HepG2 (cell line): ENCODE measurements around the gene CEP250. TPM values are rescaled to one million over a fixed set of nuclear protein-coding genes. Genes with fewer than 3 reads are reported as not detected.

Experiments
- ATAC-seq: fragments of 200-7000 bp; cut with Tn5 transposase; 3 replicates; pipeline ENCODE4 v1.9.1; 2020; ENCODE audit warnings: mild to moderate bottlenecking, moderate library complexity
- BruUV-seq: library from RNA; stranded (reverse); fragments of 400-500 nt; replicated peaks from 2 replicates; lab custom pipeline; 2021; lab: Mats Ljungman, UMichigan
- CTCF ChIA-PET: fragments of 300-600 bp; formaldehyde crosslinking; extraction: SDS; loops from one replicate; lab custom pipeline; 2021; ENCODE audit warnings: low total read pairs, inconsistent platforms, low intra/inter-chr PET ratio; lab: Yijun Ruan, JAX
- POLR2A ChIA-PET: fragments of 350-600 bp; sonication (Branson Sonifier 250); formaldehyde crosslinking; loops from one replicate; lab custom pipeline; 2020; ENCODE audit warnings: antibody characterized with exemption, inconsistent platforms; lab: Yijun Ruan, JAX
- DNase-seq: peaks from one replicate; pipeline ENCODE4 v3.0.0-alpha.2; 2015; ENCODE audit warnings: low spot score
- FAIRE-seq: peaks from 3 replicates; lab custom pipeline; 2011; peaks lifted over from hg19 to GRCh38; lab: Jason Lieb, UNC
- H2AFZ ChIP-seq: one replicate; pipeline ENCODE4 v1.6.1; 2011; ENCODE audit warnings: low read length, inconsistent platforms
- H3K27ac ChIP-seq: fragments of 300-600 bp; 3 replicates; pipeline ENCODE4 v1.8.0; 2011; ENCODE audit warnings: mixed run types, mild to moderate bottlenecking, mixed read lengths, low read length, inconsistent platforms; ENCODE audit not compliant: insufficient read depth; ENCODE audit errors: extremely low read length
- H3K27me3 ChIP-seq, 2 experiments: fragments of 200-600 bp in 1 of 2; 2 replicates in 1 of 2; 3 replicates in 1 of 2; pipeline versions ENCODE4 v1.6.0 to v1.8.0; 2011; ENCODE audit warnings: low read length in 2 of 2, mild to moderate bottlenecking in 2 of 2, moderate library complexity in 2 of 2, inconsistent platforms in 1 of 2; ENCODE audit not compliant: insufficient read depth in 2 of 2, control insufficient read depth in 1 of 2
- H3K36me3 ChIP-seq, 2 experiments: fragments of 200-600 bp in 1 of 2; replicated peaks in 1 of 2; 2 replicates in 1 of 2; 3 replicates in 1 of 2; pipeline versions ENCODE4 v1.5.1 to v1.8.0; 2011; ENCODE audit warnings: low read length in 2 of 2, inconsistent platforms in 1 of 2; ENCODE audit not compliant: insufficient read depth in 2 of 2, control insufficient read depth in 1 of 2
- H3K4me1 ChIP-seq: 2 replicates; pipeline ENCODE4 v1.5.1; 2012; ENCODE audit warnings: low read length, inconsistent platforms; ENCODE audit not compliant: insufficient read depth
- H3K4me2 ChIP-seq: 2 replicates; pipeline ENCODE4 v1.6.0; 2011; ENCODE audit warnings: low read depth, low read length, inconsistent platforms
- H3K4me3 ChIP-seq, 3 experiments: fragments of 200-600 bp in 1 of 3; sonication (generic), shearing (Covaris generic) in 1 of 3; replicated peaks in 1 of 3; 2 replicates each; pipeline ENCODE4 v1.5.1; 2011 to 2016; ENCODE audit warnings: low read length in 3 of 3, inconsistent platforms in 2 of 3, low read depth in 2 of 3, mild to moderate bottlenecking in 2 of 3, control low read depth in 1 of 3, mixed read lengths in 1 of 3; ENCODE audit not compliant: insufficient read depth in 1 of 3
- H3K79me2 ChIP-seq: one replicate; pipeline ENCODE4 v1.6.1; 2011; ENCODE audit warnings: low read length, inconsistent platforms; ENCODE audit not compliant: insufficient read depth
- H3K9ac ChIP-seq: 2 replicates; pipeline ENCODE4 v1.6.0; 2011; ENCODE audit warnings: mild to moderate bottlenecking, low read depth, low read length, inconsistent platforms; ENCODE audit not compliant: insufficient read depth
- H3K9me3 ChIP-seq: 2 replicates; pipeline ENCODE4 v1.5.1; 2012; ENCODE audit warnings: mild to moderate bottlenecking, low read length
- H4K20me1 ChIP-seq: 2 replicates; pipeline ENCODE4 v1.6.0; 2011; ENCODE audit warnings: inconsistent platforms, mild to moderate bottlenecking, low read length, moderate library complexity; ENCODE audit not compliant: insufficient read depth
- JUNB ChIP-seq: sonication (generic); formaldehyde crosslinking; IDR thresholded peaks from 2 replicates; pipeline ENCODE4 v1.8.0; 2022; ENCODE audit warnings: missing genetic modification reagents, mild to moderate bottlenecking, borderline replicate concordance
- SALL2 ChIP-seq: sonication (generic); formaldehyde crosslinking; IDR thresholded peaks from 2 replicates; pipeline ENCODE4 v1.8.1; 2023; ENCODE audit warnings: mild to moderate bottlenecking, missing genetic modification reagents, inconsistent platforms
- ZBTB7A ChIP-seq: sonication (generic); formaldehyde crosslinking; IDR thresholded peaks from 2 replicates; pipeline ENCODE4 v1.8.0; 2022; ENCODE audit warnings: mild to moderate bottlenecking, missing genetic modification reagents
- ZNF124 ChIP-seq: sonication (generic); formaldehyde crosslinking; IDR thresholded peaks from 2 replicates; pipeline ENCODE4 v1.4.0; 2020; ENCODE audit warnings: missing genetic modification reagents
- ZNF160 ChIP-seq: sonication (generic); formaldehyde crosslinking; IDR thresholded peaks from 2 replicates; pipeline ENCODE4 v1.8.0; 2022; ENCODE audit warnings: mild to moderate bottlenecking, inconsistent platforms, missing genetic modification reagents
- ZNF292 ChIP-seq: sonication (generic); formaldehyde crosslinking; IDR thresholded peaks from 2 replicates; pipeline ENCODE4 v1.8.1; 2022; ENCODE audit warnings: mild to moderate bottlenecking, low read depth, missing genetic modification reagents, borderline replicate concordance
- ZNF432 ChIP-seq: sonication (generic); formaldehyde crosslinking; IDR thresholded peaks from 2 replicates; pipeline ENCODE4 v1.5.0; 2020; ENCODE audit warnings: missing genetic modification reagents, mild to moderate bottlenecking, borderline replicate concordance
- WGBS: methylation state at CpG from one replicate; pipeline ENCODE4 v1.1.6; 2017; ENCODE audit warnings: low lambda C conversion rate; 5-methylcytosine and 5-hydroxymethylcytosine counted together
- in situ Hi-C: cut with HindIII; loops from 2 replicates; pipeline ENCODE4 v1.10.0; 2017; ENCODE audit warnings: low pct_unique_long_range_greater_than_20kb; ENCODE audit not compliant: extremely low pct_ligation_motif_present
- intact Hi-C: fragments of 100-400 bp; cut with micrococcal nuclease; formaldehyde crosslinking; loops from one replicate; pipeline ENCODE4 v1.10.0; 2022; ENCODE audit not compliant: unreplicated experiment
- polyA plus RNA-seq, 8 experiments: library from polyadenylated mRNA; depleted of rRNA in 3 of 8; stranded (reverse) in 7 of 8; unstranded in 1 of 8; fragments of >200 nt; fragmentation: Illumina TruSeq in 4 of 8; extraction: Trizol in 4 of 8; gene quantifications; 2 replicates each; pipeline versions ENCODE4 v1.2.1 to v1.2.3, GENCODE V29; 2011 to 2016; ENCODE audit warnings: low read depth in 4 of 8, missing spikeins in 1 of 8, mixed read lengths in 1 of 8; ENCODE audit not compliant: insufficient read depth in 1 of 8
- total RNA-seq, 5 experiments: library from RNA; depleted of rRNA; stranded (reverse); fragments of >200 nt; fragmentation: Illumina TruSeq; extraction: Trizol; gene quantifications; 2 replicates each; pipeline ENCODE4 v1.2.3, GENCODE V29; 2016; ENCODE audit warnings: low read depth in 1 of 5

The CEP250 gene
- total and polyA plus RNA-seq, 2 of the 13 experiments (the other 11 are each of a cell fraction or from before 2014, with no cell fraction given), result 28.8 to 55.3 TPM

GRCh38 chr20:35454881-35455609 lies at the start of gene CEP250 (continued):
- TF ChIP-seq ZNF292 (CRISPR knock-in tag) (peak; percentile 98), ZNF432 (CRISPR knock-in tag) (0 out of 2 replicates have a peak, but pooled peaks have one; percentile 75), ZBTB7A (CRISPR knock-in tag) (peak; percentile 61; the same call in 1 of the 2 replicates), SALL2 (CRISPR knock-in tag) (no peak), ZNF124 (peak; percentile 84)

GRCh38 chr20:35405775-35406174 lies 49.6 kb upstream of the CEP250 start:
- H3K4me3 ChIP-seq, result no peak overlapping the region
- no peaks in the 10 kb centered on the region for H4K20me1 ChIP-seq
- no TSS peak for BruUV-seq
- H3K4me1 ChIP-seq, result peaks cover 30% of the 10 kb centered on the region
- ChIA-PET POLR2A (no interaction called here), CTCF (no interaction called here)
- no peak overlapping the region for H3K9ac ChIP-seq
- FAIRE-seq (no peak), ATAC-seq (no peak), DNase-seq (no peak)
- H2AFZ ChIP-seq, result no peak overlapping the region
- peaks cover 5 to 32% of the 10 kb centered on the region in 2 experiments for H3K36me3 ChIP-seq
- peaks cover 62% of the 10 kb centered on the region for H3K79me2 ChIP-seq
- no peak overlapping the region for H3K4me2 ChIP-seq
- no peaks in the 10 kb centered on the region for H3K9me3 ChIP-seq
- H3K27ac ChIP-seq, result no peak overlapping the region
- peak; percentile 87; the same call in 1 of the 2 replicates for TF ChIP-seq ZNF160
- no peak for TF ChIP-seq JUNB (CRISPR knock-in tag)
- in situ Hi-C loops (no loop called here), intact Hi-C loops (no loop called here)
- 98% methylated on average over 3 of the region's 3 CpGs for WGBS
- H3K27me3 ChIP-seq, result no peaks in the 10 kb centered on the region
